NCI-H2196 treated with DMSO at 0.1 percent for 48 hours (cell line): ENCODE measurements around the gene GABRB3.

ENCODE experiments used
- DNase-seq: peaks from one replicate; lab custom pipeline; 2025; ENCODE audit not compliant: unreplicated experiment; lab: John Stamatoyannopoulos, UW

Gene GABRB3

GRCh38 chr15:26772154-26773066, at the start of gene GABRB3:
TSS of gene GABRB3 (minus strand) at chr15:26773066.
- no peak for DNase-seq

DNA sequence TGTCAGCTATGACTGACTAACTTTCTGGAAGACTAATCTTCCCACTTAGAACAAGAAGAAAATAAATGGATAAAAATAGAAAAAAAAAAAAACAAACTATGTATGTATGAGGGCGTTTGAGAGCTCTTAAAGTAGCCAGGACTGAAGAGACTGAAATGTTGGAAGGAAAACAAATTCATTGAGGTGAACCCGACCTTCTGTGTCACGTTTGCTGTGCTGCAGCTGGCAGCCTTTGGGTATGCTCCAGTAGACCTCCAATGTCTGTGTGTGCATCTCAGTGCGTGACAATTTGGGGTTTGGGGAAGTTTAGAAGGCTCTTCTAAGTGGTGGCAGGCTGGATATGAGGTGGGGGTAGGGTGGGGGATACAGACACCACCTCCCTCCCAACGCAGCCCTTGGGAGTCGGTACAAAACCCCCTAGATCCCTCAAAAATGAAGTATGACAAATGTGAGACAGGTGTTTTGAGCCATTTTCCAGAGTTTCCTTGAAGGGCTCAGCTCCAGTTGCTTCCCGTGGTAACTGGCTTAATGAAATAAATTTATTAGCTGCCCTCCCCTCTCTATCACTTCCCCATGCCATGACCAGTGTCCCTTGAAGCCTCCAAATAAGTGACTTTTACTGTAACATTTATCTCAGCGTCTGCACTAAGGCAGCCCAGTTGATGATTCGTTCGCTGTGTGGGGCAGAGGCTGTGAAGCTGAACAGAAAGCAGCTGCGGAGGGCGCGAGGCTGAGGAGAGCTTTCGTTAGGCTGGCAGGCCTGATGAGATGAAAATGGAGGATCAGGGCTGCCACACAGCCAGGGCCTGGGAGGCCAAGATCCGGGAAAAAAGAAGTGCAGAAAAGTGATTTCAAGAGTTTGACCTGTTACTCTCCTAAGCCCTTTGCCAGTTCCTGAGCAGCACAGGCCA, 34.9 kb upstream of the GABRB3 start:
- no peak for DNase-seq

DNA sequence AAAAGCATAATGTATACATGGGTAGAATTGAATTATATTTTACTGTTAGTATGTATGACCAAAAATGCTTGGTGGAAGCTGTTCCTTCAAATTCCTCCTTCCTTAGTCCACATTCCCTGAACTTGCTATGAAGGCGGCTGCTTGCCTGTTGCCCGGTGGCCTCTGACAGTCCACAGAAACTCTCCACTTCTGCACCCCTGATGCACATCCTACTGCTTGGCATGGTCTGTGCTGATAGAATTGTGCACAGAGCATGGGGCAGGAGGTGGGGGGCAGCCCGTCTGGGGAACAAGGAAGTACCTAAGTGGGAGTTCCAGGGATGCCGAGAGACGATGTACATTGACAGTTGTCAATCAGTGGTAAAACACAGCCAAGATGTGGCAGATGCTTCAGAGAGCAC, 33.7 kb upstream of the GABRB3 start:
- DNase-seq: no peak

- no peak for DNase-seq
Observed at GRCh38 chr15:26806151-26806550, 33.3 kb upstream of the GABRB3 start.

DNA sequence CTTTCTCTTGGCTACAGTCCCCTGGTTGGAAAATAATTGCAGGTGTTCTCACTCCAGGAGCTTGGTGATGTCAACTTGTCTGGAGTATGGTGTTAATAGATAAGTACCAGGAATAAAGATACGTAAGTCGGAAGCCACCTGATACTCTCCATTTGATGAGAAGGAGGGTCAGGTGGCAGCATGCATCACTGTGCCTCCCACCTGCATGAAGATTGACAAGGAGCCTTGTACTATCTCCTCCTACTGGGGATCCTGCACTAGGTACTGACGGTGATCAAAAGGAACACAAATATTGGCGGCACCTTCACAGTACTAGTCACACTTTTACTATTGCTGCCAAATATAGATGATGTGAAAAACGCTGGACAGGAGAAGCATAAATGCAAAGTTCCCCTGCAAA, 32.6 kb upstream of the GABRB3 start:
- no peak for DNase-seq

GRCh38 chr15:26804063-26804804, 31.4 kb upstream of the GABRB3 start:
- DNase-seq: no peak

- DNase-seq: no peak
Observed at GRCh38 chr15:26790118-26790517, 17.3 kb upstream of the GABRB3 start.

DNA sequence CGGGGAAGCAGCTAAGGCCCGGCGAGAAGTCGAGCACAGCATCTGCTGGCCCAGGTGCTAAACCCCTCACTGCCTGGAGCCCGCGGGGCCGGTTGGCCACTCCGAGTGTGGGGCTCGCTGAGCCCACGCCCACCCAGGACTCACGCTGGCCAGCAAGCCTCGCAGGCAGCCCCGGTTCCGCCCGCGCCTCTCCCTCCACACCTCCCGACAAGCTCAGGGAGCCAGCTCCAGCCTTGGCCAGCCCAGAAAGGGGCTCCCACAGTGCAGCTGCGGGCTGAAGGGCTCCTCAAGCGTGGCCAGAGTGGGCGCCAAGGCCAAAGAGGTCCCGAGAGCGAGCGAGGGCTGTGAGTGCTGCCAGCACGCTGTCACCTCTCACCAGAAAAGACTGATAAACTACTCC, 8.9 kb upstream of the GABRB3 start:
- no peak for DNase-seq

DNA sequence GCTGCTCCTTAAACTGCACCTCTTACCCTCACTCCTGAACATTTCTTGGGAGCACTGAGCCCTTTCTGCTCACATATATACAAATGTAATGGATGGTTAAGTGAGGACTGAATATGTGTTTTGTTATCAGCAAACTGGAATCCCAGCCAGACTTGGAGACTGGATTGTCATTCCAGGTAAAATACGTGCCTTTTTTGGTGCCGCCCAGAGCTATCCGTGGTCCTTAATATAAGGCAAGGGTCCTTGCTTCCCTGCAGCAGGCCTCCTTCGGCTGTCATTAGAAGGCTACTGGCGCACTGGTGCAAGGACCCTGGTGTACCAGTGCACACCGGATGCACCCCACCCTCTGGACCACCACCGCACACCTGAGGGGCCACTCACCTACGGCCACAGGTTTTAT, 1.1 kb upstream of the GABRB3 start:
- DNase-seq: no peak

GRCh38 chr15:26773067-26773877, 406 bp upstream of the GABRB3 start:
- peak; percentile 20 for DNase-seq

DNA sequence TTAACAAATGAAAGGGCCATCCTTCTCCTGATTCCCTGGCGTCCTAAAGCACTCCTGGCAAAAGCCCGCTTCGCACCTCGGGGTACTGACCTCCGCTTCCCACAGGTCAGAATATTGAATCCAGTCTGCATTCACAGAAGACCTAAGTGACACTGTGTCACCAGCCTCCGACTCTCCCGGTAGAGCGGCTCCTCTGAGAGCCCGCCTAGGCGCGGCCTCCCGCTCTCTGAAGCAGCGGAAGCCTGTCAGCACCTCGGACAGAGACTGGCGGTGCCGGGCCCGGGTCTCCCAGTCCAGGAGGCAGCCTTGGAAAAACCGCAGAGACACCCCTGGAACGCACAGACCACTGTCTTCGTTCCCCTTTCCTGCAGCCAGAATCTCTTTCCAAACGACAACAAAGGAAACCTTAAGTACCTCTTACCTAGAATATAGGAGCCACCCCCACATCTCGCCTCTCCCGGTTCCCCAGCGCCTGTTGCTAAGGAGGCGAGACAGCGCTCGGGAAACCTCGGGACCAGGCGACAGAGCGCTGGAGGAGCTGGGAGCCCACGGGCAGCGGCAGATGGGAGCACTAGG, 1.2 kb downstream of the GABRB3 start:
- DNase-seq: no peak

DNA sequence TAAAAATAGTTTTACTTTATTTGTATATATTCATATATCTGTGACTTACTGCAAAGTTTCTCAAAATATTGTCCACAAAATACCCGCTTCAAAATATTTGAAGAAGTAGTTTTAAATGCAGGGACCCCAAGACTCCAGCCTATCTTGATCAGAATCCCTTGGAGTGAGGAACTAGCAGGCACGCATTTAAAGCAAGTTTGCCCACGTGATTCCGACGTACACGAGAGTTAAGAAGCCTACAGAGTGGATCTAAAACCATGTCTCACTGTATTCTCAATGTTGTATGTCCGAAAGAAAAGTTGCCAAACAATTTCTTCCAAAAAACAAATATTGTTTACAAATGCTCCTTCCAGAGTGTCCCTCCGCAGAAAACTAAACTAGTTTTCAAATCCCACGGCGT, 1.7 kb downstream of the GABRB3 start:
- DNase-seq: no peak

- DNase-seq: no peak
Observed at GRCh38 chr15:26767169-26767670, 5.6 kb downstream of the GABRB3 start.

DNA sequence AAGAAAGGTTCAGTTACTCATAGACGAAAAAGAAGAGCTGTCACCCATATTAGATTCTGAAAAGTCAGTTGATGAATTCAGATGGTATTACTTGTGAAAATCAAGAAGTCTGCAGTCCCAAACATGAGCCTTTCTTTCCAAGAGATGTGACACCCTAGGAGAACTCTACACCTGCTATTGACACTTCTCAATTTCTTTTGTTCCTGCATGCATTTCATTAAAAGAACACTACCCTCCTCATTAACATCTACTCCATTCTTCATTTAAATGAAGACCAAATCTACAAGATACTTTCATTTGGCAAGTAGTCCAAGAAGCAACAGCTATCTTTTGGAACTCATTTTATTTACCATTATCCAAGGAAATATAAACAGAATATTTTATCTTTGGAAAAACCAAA, 6.6 kb downstream of the GABRB3 start:
- DNase-seq: no peak

- no peak for DNase-seq
Observed at GRCh38 chr15:26759986-26760385, 12.9 kb downstream of the GABRB3 start.

DNA sequence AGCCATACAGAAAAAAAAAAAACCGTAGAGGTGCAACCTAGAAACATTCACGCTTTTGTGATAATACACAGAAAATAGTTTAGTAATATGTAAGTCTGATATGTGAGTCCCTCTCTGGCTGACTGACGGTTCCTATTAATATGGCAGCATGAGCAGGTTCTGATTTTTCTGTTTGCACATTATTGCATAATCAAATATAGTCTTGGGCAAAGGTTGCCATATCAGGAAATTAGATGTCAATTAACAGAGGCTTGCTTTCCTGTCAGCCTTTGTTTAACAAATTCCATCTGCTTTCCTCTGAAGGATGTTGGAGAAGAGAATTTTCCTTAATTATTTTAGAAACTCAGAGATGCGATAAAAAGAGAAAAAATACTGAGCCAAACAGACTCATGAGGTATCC, 14.8 kb downstream of the GABRB3 start:
- DNase-seq: no peak

DNA sequence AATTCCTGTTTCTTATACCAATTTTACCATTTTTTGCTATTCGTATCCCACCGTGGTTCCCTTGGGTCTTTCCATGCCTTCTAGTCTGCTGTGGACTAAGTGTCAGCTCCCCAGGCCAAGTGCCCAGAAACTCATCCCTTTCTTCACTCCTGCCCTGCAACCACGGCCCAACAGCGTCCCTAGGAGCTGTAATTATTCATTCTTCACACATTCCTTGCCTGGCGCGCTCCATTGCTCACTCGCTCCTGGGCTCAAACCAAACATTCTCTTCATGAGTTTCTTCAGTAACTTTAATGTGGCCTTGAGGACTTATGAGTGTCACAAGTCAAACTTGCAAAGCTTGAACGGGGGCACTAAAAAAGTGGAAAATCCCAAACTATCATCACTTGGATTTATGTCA, 15.7 kb downstream of the GABRB3 start:
- DNase-seq: no peak

- DNase-seq: no peak
Observed at GRCh38 chr15:26744894-26745293, 28.0 kb downstream of the GABRB3 start.

GRCh38 chr15:26739791-26740190, 33.1 kb downstream of the GABRB3 start:
- DNase-seq: no peak

- no peak for DNase-seq
Observed at GRCh38 chr15:26738996-26739395, 33.9 kb downstream of the GABRB3 start.
